ENCODE results near the gene LRGUK.

LRGUK gene

GRCh38 chr7:134126146-134126545 lies 994 bp upstream of the LRGUK start:
- DNase-seq (ENCODE audit: low spot score), result no peak

GRCh38 chr7:134126596-134126965 lies 559 bp upstream of the LRGUK start:
- DNase-seq (ENCODE audit: low spot score), result no peak

GRCh38 chr7:134128829-134129228 lies 1.7 kb downstream of the LRGUK start:
- no peak for DNase-seq (ENCODE audit: low spot score)

- DNase-seq (ENCODE audit: low spot score), result no peak
These were observed 2.9 kb downstream of the LRGUK start for GRCh38 chr7:134129856-134130523.

- DNase-seq (ENCODE audit: low spot score), result no peak
These were observed 6.9 kb downstream of the LRGUK start for GRCh38 chr7:134134004-134134403.

GRCh38 chr7:134140889-134141867 lies 14.0 kb downstream of the LRGUK start:
- DNase-seq (ENCODE audit: low spot score), result peak; percentile 58

- DNase-seq (ENCODE audit: low spot score), result no peak
These were observed 14.7 kb downstream of the LRGUK start for GRCh38 chr7:134141868-134142264.

- no peak for DNase-seq (ENCODE audit: low spot score)
These were observed 26.5 kb downstream of the LRGUK start for GRCh38 chr7:134153493-134154136.

GRCh38 chr7:134154581-134155130 lies 27.5 kb downstream of the LRGUK start:
- DNase-seq (ENCODE audit: low spot score), result no peak

GRCh38 chr7:134155206-134155605 lies 28.1 kb downstream of the LRGUK start:
- no peak for DNase-seq (ENCODE audit: low spot score)

GRCh38 chr7:134155871-134156270 lies 28.7 kb downstream of the LRGUK start:
- DNase-seq (ENCODE audit: low spot score), result no peak

GRCh38 chr7:134165252-134165651 lies 38.1 kb downstream of the LRGUK start:
- DNase-seq (ENCODE audit: low spot score), result no peak

- no peak for DNase-seq (ENCODE audit: low spot score)
These were observed 40.1 kb downstream of the LRGUK start for GRCh38 chr7:134167250-134167649.

GRCh38 chr7:134167841-134168240 lies 40.7 kb downstream of the LRGUK start:
- DNase-seq (ENCODE audit: low spot score), result no peak

GRCh38 chr7:134174795-134175261 lies 47.7 kb downstream of the LRGUK start:
- DNase-seq (ENCODE audit: low spot score), result peak; percentile 91

- DNase-seq (ENCODE audit: low spot score), result no peak
These were observed 48.3 kb downstream of the LRGUK start for GRCh38 chr7:134175334-134176036.

GRCh38 chr7:134176037-134176350 lies 48.9 kb downstream of the LRGUK start:
- DNase-seq (ENCODE audit: low spot score), result no peak

- no peak for DNase-seq (ENCODE audit: low spot score)
These were observed 52.2 kb downstream of the LRGUK start for GRCh38 chr7:134179036-134180011.

- DNase-seq (ENCODE audit: low spot score), result no peak
These were observed 53.2 kb downstream of the LRGUK start for GRCh38 chr7:134180376-134180775.

GRCh38 chr7:134182078-134182477 lies 54.9 kb downstream of the LRGUK start:
- no peak for DNase-seq (ENCODE audit: low spot score)

- DNase-seq (ENCODE audit: low spot score), result no peak
These were observed 57.6 kb downstream of the LRGUK start for GRCh38 chr7:134184767-134185166.

Measured in kidney capillary endothelial cell (primary cell).